ENCODE results near the gene SRSF9. TPM values are rescaled to one million over a fixed set of nuclear protein-coding genes. Genes with fewer than 3 reads are reported as not detected.

SRSF9 gene
- total RNA-seq, 1 donor from 2014 or later = 255 TPM

- H3K4me3 Mint-ChIP-seq (ENCODE audit: unreplicated experiment) = peak overlapping the region; percentile 70
- TF ChIP-seq CTCF (IDR thresholded peaks at IDR 0.05; ENCODE audit: unreplicated experiment) = no peak
- no peak for DNase-seq (ENCODE audit: low spot score)
- peaks cover 3% of the 10 kb centered on the region for H3K4me1 Mint-ChIP-seq (ENCODE audit: unreplicated experiment)
- H3K36me3 Mint-ChIP-seq (ENCODE audit: low read depth, unreplicated experiment) = no peaks in the 10 kb centered on the region
- H3K27me3 Mint-ChIP-seq (ENCODE audit: unreplicated experiment) = peaks cover 6% of the 10 kb centered on the region
- H3K9me3 Mint-ChIP-seq (ENCODE audit: unreplicated experiment) = no peaks in the 10 kb centered on the region
- no peak overlapping the region for H3K27ac Mint-ChIP-seq (ENCODE audit: unreplicated experiment)
These were observed 55.5 kb downstream of the SRSF9 start for GRCh38 chr12:120413901-120414695.

GRCh38 chr12:120412421-120412820 lies 57.1 kb downstream of the SRSF9 start:
- Mint-ChIP-seq H3K36me3 (ENCODE audit: low read depth, unreplicated experiment) (no peaks in the 10 kb centered on the region), H3K4me1 (ENCODE audit: unreplicated experiment) (peaks cover 3% of the 10 kb centered on the region), H3K4me3 (ENCODE audit: unreplicated experiment) (no peak overlapping the region), H3K9me3 (ENCODE audit: unreplicated experiment) (no peaks in the 10 kb centered on the region), H3K27me3 (ENCODE audit: unreplicated experiment) (peaks cover 6% of the 10 kb centered on the region), H3K27ac (ENCODE audit: unreplicated experiment) (no peak overlapping the region)
- no peak for DNase-seq (ENCODE audit: low spot score)
- TF ChIP-seq CTCF (IDR thresholded peaks at IDR 0.05; ENCODE audit: unreplicated experiment) = no peak

Other genes with a start within 250 kb of the SRSF9 start
- 227 TPM for gene PXN, start 204.0 kb downstream of the SRSF9 start, total RNA-seq (ENCODE audit: unreplicated experiment)
- 7,223 TPM for gene RNU4-2, start 177.8 kb downstream of the SRSF9 start, total RNA-seq (ENCODE audit: unreplicated experiment)
- 6,066 TPM for gene RNU4-1, start 176.5 kb downstream of the SRSF9 start, total RNA-seq (ENCODE audit: unreplicated experiment)
- gene SIRT4, start 167.4 kb downstream of the SRSF9 start, total RNA-seq (ENCODE audit: unreplicated experiment) = 1.8 TPM
- gene PLA2G1B, start 142.0 kb downstream of the SRSF9 start, total RNA-seq (ENCODE audit: unreplicated experiment) = not detected
- gene MSI1, start 100.6 kb downstream of the SRSF9 start, total RNA-seq (ENCODE audit: unreplicated experiment) = 27.6 TPM
- 294 TPM for gene COX6A1, start 31.6 kb downstream of the SRSF9 start, total RNA-seq (ENCODE audit: unreplicated experiment)
- gene TRIAP1, start 23.4 kb downstream of the SRSF9 start, total RNA-seq (ENCODE audit: unreplicated experiment) = 39.8 TPM
- gene GATC, start 23.3 kb downstream of the SRSF9 start, total RNA-seq (ENCODE audit: unreplicated experiment) = 25.5 TPM
- gene DYNLL1, start 26.4 kb upstream of the SRSF9 start, total RNA-seq (ENCODE audit: unreplicated experiment) = 392 TPM
- 27.2 TPM for gene COQ5, start 59.4 kb upstream of the SRSF9 start, total RNA-seq (ENCODE audit: unreplicated experiment)
- 157 TPM for gene RNF10, start 64.6 kb upstream of the SRSF9 start, total RNA-seq (ENCODE audit: unreplicated experiment)
- gene POP5, start 111.7 kb upstream of the SRSF9 start, total RNA-seq (ENCODE audit: unreplicated experiment) = 17.8 TPM
- gene CABP1, start 170.9 kb upstream of the SRSF9 start, total RNA-seq (ENCODE audit: unreplicated experiment) = not detected
- gene MLEC, start 217.4 kb upstream of the SRSF9 start, total RNA-seq (ENCODE audit: unreplicated experiment) = 124 TPM
- 35.0 TPM for gene UNC119B, start 240.7 kb upstream of the SRSF9 start, total RNA-seq (ENCODE audit: unreplicated experiment)